ENCODE data around the gene LGR4. TPM values are rescaled to one million over a fixed set of nuclear protein-coding genes. Genes with fewer than 3 reads are reported as not detected.

The LGR4 gene
- total RNA-seq, 1 experiment from 2014 or later, result 99.2 TPM

DNA sequence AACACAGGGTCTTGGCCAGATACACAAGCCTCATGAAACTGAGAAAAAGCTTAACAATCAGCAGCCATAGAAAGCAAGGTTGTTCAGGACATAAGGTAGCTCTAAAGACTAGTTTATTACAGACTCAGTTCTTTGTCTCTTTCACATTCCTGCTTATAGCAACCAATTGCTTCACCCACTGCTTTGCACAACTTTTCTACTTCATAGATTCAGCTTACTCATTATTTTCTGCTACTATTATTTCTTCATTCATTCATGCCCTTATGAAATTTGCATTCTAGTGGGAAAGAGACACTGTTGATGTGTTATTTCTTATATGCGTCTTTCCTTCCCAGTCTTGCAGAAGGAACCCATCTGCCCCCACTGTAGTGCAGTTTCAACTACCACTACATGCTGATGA is 114.3 kb downstream of the LGR4 start:
- no peak overlapping the region for H4K5ac ChIP-seq (ENCODE audit: insufficient read length, low read depth, low read length)
- no peak overlapping the region for H2BK120ac ChIP-seq (ENCODE audit: low read depth, low read length, poor library complexity, severe bottlenecking)
- no peak overlapping the region for H2BK15ac ChIP-seq (ENCODE audit: low read depth, low read length)
- Mint-ChIP-seq H3K27me3 (ENCODE audit: low read depth) (no peaks in the 10 kb centered on the region; the same call in 1 of the 2 replicates), H3K36me3 (ENCODE audit: insufficient read depth in 1 of 3, low read depth in 3 of 3) (peaks cover 0 to 7% (median 2%) of the 10 kb centered on the region in 3 experiments; a peak in 4 of 7 replicates), H3K9me3 (no peaks in the 10 kb centered on the region), H3K4me3 (no peak overlapping the region), H3K27ac (no peak overlapping the region; a peak in 1 of 7 replicates), H3K4me1 (peaks cover 59 to 61% of the 10 kb centered on the region in 2 experiments)
- no peak overlapping the region for H3K4ac ChIP-seq (ENCODE audit: low read depth, low read length)
- no peak overlapping the region for H4K91ac ChIP-seq (ENCODE audit: insufficient read length, low read depth, low read length)
- no peaks in the 10 kb centered on the region for H4K20me1 ChIP-seq (ENCODE audit: control insufficient read depth, insufficient read depth, insufficient read length)
- no peaks in the 10 kb centered on the region for H3K9me3 ChIP-seq (ENCODE audit: control insufficient read depth, low read depth, low read length)
- no peak overlapping the region for H3T11ph ChIP-seq (ENCODE audit: low read length)
- no peaks in the 10 kb centered on the region for H3K79me1 ChIP-seq (ENCODE audit: insufficient read depth, low read depth, low read length, poor library complexity, severe bottlenecking)
- TF ChIP-seq, protein P1, sequence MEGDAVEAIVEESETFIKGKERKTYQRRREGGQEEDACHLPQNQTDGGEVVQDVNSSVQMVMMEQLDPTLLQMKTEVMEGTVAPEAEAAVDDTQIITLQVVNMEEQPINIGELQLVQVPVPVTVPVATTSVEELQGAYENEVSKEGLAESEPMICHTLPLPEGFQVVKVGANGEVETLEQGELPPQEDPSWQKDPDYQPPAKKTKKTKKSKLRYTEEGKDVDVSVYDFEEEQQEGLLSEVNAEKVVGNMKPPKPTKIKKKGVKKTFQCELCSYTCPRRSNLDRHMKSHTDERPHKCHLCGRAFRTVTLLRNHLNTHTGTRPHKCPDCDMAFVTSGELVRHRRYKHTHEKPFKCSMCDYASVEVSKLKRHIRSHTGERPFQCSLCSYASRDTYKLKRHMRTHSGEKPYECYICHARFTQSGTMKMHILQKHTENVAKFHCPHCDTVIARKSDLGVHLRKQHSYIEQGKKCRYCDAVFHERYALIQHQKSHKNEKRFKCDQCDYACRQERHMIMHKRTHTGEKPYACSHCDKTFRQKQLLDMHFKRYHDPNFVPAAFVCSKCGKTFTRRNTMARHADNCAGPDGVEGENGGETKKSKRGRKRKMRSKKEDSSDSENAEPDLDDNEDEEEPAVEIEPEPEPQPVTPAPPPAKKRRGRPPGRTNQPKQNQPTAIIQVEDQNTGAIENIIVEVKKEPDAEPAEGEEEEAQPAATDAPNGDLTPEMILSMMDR (conservative IDR thresholded peaks at IDR 0.05), result no peak
- H3K27ac ChIP-seq (ENCODE audit: insufficient read length, low read depth, low read length), result no peak overlapping the region
- H3K23ac ChIP-seq (ENCODE audit: insufficient read length, low read depth, low read length), result no peak overlapping the region
- no peaks in the 10 kb centered on the region for H3K27me3 ChIP-seq (ENCODE audit: insufficient read depth, low read length)
- no peak overlapping the region for H3K4me2 ChIP-seq (ENCODE audit: insufficient read depth, insufficient read length, low read length)
- H3K4me1 ChIP-seq (ENCODE audit: insufficient read depth, low read length), result no peaks in the 10 kb centered on the region; the same call in 1 of the 2 replicates
- no peak overlapping the region for H3K9ac ChIP-seq (ENCODE audit: extremely low read depth, insufficient read length, low read length)
- no peak overlapping the region for H3K56ac ChIP-seq (ENCODE audit: insufficient read length, low read depth, low read length)
- H4K8ac ChIP-seq (replicated peaks; ENCODE audit: insufficient read length, low read depth, low read length), result no peak overlapping the region
- H2BK12ac ChIP-seq (ENCODE audit: insufficient read length, low read depth, low read length), result no peak overlapping the region
- H2BK20ac ChIP-seq (ENCODE audit: low read depth, low read length, poor library complexity, severe bottlenecking), result no peak overlapping the region
- no peak overlapping the region for H3K18ac ChIP-seq (ENCODE audit: insufficient read length, low read depth, low read length)
- H3K79me2 ChIP-seq (ENCODE audit: insufficient read depth, low read length), result no peaks in the 10 kb centered on the region
- peaks cover under 1% of the 10 kb centered on the region for H3K23me2 ChIP-seq (ENCODE audit: insufficient read length, low read depth, low read length, poor library complexity, severe bottlenecking)
- H3K14ac ChIP-seq (ENCODE audit: insufficient read depth, low read length), result no peak overlapping the region
- H2AFZ ChIP-seq (ENCODE audit: low read length), result no peak overlapping the region
- DNase-seq, result no peak
- no peak overlapping the region for H2AK5ac ChIP-seq (ENCODE audit: insufficient read length, low read length)
- no peak overlapping the region for H2BK5ac ChIP-seq (ENCODE audit: insufficient read length, low read length)
- WGBS (ENCODE audit: extremely low coverage, insufficient read length, low lambda C conversion rate), result no CpG with 5 or more reads among the region's 1 CpG

Data from H9 (cell line).